K562 (cell line): Measurements from ENCODE around the gene NTPCR. TPM values are rescaled to one million over a fixed set of nuclear protein-coding genes. Genes with fewer than 3 reads are reported as not detected.

Experiments
- AFF1 ChIP-seq, 2 experiments: fragments of 450-650 bp; IDR thresholded peaks; 2 replicates each; pipeline ENCODE4 v1.6.1; 2018; ENCODE audit warnings: mild to moderate bottlenecking in 2 of 2, low read depth in 1 of 2; ENCODE audit not compliant: partially characterized antibody in 2 of 2
- GATAD2A ChIP-seq: fragments of 450-650 bp; IDR thresholded peaks from 2 replicates; pipeline ENCODE4 v1.6.1; 2017
- STAG1 ChIP-seq: sonication (generic); formaldehyde crosslinking; IDR thresholded peaks from 2 replicates; pipeline ENCODE4 v1.5.0; 2020; ENCODE audit warnings: missing genetic modification reagents, borderline replicate concordance
- ZNF347 ChIP-seq: fragments of 450-650 bp; formaldehyde crosslinking; IDR thresholded peaks from 2 replicates; pipeline ENCODE4 v1.4.0; 2020; ENCODE audit warnings: low read depth, mild to moderate bottlenecking, moderate library complexity
- polyA plus RNA-seq, 8 experiments: library from polyadenylated mRNA; depleted of rRNA in 4 of 8; stranded (reverse) in 5 of 8; unstranded in 3 of 8; fragments of >200 nt; fragmentation: Nextera tagmentation in 2 of 8; fragmentation: Illumina TruSeq in 1 of 8; extraction: Ambion mirVana in 2 of 8; extraction: Trizol in 1 of 8; gene quantifications; 2 replicates each; pipeline versions ENCODE4 v1.2.1 to v1.2.3, GENCODE V29; 2011 to 2014; ENCODE audit warnings: inconsistent platforms in 1 of 8, missing spikeins in 1 of 8
- total RNA-seq, 7 experiments: library from RNA; depleted of rRNA in 6 of 7; stranded (reverse); fragments of >200 nt in 6 of 7; fragmentation: Illumina TruSeq in 2 of 7; extraction: Trizol in 2 of 7; gene quantifications; 2 replicates each; pipeline versions ENCODE4 v1.2.1 to v1.2.3, GENCODE V29; 2011 to 2021; ENCODE audit warnings: low replicate concordance in 1 of 7
- TF ChIP-seq, protein P1 (sequence below), 2 experiments: fragments of 450-650 bp; IDR thresholded peaks; 2 replicates each; pipeline ENCODE4 v1.6.1; 2016; ENCODE audit warnings: mild to moderate bottlenecking in 2 of 2, borderline replicate concordance in 1 of 2, low read depth in 1 of 2, moderate library complexity in 1 of 2

The NTPCR gene
- total and polyA plus RNA-seq, 9 of the 15 experiments (the other 6 are each of a cell fraction or from before 2014, with no cell fraction given), result 19.3 to 105 (median 48.8) TPM

GRCh38 chr1:232940262-232940661 lies 10.1 kb upstream of the NTPCR start (continued):
- TF ChIP-seq, protein P1, sequence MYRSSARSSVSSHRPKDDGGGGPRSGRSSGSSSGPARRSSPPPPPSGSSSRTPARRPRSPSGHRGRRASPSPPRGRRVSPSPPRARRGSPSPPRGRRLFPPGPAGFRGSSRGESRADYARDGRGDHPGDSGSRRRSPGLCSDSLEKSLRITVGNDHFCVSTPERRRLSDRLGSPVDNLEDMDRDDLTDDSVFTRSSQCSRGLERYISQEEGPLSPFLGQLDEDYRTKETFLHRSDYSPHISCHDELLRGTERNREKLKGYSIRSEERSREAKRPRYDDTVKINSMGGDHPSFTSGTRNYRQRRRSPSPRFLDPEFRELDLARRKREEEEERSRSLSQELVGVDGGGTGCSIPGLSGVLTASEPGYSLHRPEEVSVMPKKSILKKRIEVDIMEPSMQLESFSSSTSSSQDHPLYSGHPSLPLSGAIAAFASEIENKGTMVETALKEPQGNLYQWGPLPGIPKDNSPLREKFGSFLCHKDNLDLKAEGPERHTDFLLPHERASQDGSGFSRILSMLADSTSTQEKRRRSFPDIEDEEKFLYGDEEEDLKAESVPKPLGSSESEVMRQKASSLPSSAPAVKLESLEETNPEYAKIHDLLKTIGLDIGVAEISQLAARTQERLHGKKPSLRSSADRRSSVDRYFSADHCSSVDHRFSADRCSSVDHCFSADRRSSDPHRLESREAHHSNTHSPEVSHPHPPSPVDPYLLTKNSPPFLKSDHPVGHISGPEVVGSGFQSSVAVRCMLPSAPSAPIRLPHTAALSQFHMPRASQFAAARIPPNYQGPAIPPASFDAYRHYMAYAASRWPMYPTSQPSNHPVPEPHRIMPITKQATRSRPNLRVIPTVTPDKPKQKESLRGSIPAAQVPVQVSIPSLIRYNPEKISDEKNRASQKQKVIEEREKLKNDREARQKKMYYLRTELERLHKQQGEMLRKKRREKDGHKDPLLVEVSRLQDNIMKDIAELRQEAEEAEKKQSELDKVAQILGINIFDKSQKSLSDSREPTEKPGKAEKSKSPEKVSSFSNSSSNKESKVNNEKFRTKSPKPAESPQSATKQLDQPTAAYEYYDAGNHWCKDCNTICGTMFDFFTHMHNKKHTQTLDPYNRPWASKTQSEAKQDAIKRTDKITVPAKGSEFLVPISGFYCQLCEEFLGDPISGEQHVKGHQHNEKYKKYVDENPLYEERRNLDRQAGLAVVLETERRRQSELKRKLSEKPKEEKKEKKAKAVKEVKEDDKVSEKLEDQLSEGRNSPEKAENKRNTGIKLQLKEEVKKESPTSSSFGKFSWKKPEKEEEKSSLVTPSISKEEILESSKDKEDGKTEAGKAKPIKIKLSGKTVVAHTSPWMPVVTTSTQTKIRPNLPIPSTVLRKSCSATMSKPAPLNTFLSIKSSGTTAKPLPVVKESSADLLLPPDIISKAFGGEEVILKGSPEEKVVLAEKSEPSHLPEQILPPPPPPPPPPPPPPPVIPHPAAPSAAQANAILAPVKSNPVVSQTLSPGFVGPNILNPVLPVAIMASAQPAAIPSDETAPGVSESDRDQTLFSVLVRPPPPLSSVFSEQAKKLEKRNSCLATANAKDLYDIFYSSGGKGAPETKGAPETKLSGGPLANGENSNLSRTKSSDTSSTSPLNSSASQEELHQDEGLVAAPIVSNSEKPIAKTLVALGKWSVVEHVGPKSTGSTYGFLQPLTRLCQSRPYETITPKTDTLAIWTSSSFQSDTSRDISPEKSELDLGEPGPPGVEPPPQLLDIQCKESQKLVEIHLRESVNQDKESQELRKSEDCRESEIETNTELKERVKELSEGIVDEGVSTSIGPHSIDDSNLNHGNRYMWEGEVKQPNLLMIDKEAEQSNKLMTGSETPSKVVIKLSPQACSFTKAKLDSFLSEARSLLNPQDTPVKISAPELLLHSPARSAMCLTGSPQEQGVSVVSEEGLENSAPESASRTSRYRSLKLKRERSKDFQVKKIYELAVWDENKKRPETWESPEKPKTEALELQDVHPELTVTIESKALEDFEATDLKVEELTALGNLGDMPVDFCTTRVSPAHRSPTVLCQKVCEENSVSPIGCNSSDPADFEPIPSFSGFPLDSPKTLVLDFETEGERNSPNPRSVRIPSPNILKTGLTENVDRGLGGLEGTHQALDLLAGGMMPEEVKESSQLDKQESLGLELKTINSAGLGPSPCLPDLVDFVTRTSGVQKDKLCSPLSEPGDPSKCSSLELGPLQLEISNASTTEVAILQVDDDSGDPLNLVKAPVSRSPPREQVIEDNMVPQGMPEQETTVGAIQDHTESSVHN (IDR thresholded peaks at IDR 0.05; ENCODE audit: borderline replicate concordance in 1 of 2, low read depth in 1 of 2), result no peak
- TF ChIP-seq ZNF347 (CRISPR knock-in tag) (no peak), AFF1 (IDR thresholded peaks at IDR 0.05; ENCODE audit: low read depth in 1 of 2, partially characterized antibody in 2 of 2) (no peak), GATAD2A (no peak), STAG1 (CRISPR knock-in tag) (no peak)
